Hypothalamus (tissue), 51 donors: Measurements from ENCODE around the gene DDIT3.
"Not testable (repeated sequence)": the region's sequence is repeated elsewhere in the genome, so short reads cannot be mapped to it uniquely, and the experiment has no call there.

Experiments
- DNase-seq, 51 donors: peaks; one replicate each; lab custom pipeline; 2025; lab: John Stamatoyannopoulos, UW

Gene DDIT3

DNA sequence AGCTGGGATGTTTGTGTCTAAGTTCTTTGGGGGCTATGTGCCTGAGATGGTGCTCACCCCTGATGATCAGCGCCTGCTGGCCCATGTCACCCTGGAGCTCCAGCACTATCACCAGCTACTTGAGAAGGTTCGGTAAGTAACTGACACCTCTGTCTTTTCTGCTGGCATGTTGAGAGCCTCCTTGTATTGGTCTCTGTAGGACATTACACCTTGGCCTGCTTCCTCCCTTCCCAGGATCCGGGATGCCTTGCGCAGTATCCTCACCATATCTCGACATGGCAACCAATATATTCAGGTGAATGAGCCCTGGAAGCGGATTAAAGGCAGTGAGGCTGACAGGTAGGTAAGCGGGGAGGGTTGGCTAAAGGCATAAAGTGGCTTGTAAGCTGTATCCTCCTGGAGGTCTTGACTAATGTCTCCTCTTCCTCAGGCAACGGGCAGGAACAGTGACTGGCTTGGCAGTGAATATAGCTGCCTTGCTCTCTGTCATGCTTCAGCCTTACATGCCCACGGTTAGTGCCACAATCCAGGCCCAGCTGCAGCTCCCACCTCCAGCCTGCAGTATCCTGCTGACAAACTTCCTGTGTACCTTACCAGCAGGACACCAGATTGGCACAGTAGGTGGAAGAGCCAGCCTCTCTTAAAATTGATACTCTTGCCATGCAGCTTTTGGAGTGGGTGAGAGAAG lies 5.5 kb downstream of the DDIT3 start:
- peak in 1 of 51 donors; percentile 19 for DNase-seq

DNA sequence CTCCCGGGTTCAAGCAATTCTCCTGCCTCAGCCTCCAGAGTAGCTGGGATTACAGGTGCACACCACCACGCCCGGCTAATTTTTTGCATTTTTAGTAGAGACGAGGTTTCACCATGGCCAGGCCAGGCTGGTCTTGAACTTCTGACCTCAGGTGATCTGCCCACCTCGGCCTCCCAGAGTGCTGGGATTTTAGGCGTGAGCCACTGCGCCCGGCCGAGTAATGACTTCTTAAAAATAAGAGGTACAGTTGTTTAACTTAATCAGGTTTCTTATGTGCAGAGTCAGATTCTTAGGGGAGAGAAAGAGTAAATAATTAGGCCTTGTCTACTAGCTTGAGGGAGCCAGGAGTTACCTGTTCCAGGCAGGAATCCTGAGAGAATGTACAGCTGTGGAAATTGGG lies 6.1 kb downstream of the DDIT3 start:
- DNase-seq, result not testable (repeated sequence)

DNA sequence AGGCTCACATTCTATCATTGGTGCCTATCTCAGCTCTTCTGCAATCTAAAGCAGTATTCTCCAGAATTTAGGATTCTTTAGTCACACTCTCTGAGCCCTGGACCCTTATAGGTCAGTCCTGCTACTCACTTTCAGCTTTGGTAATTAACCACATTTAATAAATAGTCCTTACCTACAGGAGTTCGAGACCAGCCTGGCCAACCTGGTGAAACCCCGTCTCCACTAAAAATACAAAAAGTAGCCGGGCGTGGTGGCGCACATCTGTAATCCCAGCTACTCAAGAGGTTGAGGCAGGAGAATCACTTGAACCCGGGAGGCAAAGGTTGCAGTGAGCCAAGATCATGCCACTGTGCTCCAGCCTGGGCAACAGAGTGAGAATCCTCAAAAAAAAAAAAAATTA lies 6.6 kb downstream of the DDIT3 start:
- not testable (repeated sequence) for DNase-seq

DNA sequence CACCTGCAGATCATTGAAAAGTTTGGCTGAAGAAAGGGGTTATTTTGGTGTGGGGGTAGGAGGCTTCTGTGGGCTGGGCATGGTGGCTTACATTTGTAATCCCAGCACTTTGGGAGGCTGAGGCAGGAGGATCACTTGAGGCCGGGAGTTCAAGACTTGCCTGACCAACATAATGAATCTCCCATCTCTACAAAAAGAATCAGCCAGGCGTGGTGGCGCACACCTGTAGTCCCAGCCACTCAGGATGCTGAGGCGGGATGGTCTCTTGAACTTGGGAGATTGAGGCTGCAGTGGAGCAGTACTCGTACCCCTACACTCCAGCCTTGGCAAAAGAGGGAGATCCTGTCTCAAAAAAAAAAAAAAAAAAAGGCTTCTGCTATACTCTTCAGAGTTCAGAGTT lies 7.0 kb downstream of the DDIT3 start:
- no peak for DNase-seq

DNA sequence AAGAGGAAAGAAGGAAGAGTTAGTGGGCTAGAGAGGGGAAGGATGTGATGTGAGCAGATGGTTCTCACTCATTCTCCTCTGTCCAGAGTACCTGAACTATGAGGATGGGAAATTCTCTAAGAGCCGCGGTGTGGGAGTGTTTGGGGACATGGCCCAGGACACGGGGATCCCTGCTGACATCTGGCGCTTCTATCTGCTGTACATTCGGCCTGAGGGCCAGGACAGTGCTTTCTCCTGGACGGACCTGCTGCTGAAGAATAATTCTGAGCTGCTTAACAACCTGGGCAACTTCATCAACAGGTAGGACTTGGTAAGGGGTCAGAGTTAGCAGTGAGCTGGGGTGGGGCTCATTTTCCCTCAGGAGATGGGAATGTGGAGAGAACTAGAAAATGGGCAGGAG lies 7.6 kb downstream of the DDIT3 start:
- no peak for DNase-seq

DNA sequence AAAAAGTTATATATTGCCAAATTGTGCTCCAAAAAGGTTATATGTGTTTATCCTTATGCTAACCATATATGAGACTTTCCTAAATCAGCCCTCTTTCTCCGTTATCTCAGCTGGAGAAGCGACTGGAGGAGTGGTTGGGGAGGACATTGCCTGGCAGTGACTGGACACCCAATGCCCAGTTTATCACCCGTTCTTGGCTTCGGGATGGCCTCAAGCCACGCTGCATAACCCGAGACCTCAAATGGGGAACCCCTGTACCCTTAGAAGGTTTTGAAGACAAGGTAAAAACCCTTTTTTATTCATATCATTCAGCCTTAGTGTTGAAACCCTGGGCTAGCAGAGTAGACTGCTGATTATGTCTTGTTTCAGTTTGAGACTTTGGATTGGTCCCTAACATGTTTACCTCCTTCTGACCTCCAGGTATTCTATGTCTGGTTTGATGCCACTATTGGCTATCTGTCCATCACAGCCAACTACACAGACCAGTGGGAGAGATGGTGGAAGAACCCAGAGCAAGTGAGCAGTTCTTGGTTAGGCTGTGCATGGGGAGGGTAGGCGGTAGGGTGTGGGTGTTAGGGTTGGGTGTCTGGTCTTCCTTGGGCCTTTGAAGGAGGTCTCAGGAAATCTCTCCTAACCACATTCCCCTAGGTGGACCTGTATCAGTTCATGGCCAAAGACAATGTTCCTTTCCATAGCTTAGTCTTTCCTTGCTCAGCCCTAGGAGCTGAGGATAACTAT lies 8.6 kb downstream of the DDIT3 start:
- no peak for DNase-seq

DNA sequence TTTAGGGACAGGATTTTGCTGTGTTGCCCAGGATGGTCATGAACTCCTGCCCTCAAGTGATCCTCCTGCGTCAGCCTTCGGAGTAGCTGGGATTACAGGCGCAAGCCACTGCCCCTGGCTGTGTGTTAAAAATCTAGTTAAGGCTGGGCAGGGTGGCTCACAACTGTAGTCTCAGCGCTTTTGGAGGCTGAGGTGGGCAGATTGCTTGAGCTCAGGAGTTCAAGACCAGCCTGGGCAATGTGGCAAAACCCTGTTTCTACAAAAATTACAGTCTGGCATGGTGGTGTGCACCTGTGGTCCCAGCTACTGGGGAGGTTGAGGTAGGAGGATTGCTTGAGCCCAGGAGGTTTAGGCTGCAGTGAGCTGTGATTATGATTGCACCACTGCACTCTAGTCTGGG lies 9.2 kb downstream of the DDIT3 start:
- no peak for DNase-seq

DNA sequence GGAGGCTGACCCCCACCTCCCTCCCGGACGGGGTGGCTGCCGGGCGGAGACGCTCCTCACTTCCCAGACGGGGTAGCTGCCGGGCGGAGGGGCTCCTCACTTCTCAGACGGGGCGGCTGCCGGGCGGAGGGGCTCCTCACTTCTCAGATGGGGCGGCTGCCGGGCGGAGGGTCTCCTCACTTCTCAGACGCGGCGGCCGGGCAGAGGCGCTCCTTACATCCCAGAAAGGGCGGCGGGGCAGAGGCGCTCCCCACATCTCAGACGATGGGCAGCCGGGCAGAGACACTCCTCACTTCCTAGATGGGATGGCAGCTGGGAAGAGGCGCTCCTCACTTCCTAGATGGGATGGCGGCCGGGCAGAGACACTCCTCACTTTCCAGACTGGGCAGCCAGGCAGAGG lies 12.5 kb downstream of the DDIT3 start:
- DNase-seq, result not testable (repeated sequence)

DNA sequence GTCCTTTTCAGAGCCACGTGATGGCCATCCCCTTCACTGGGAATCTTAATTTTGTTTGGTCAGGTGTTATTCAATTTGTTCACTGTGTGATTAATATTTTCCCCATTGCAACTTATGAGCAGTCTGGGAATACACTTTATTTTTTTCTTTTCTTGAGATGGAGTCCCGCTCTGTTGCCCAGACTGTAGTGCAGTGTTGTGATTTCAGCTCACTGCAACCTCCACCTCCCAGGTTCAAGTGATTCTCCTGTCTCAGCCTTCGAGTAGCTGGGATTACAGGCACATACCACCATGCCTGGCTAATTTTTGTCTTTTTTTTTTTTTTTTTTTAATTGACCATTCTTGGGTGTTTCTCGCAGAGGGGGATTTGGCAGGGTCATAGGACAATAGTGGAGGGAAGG lies 13.8 kb downstream of the DDIT3 start:
- DNase-seq, result not testable (repeated sequence)

DNA sequence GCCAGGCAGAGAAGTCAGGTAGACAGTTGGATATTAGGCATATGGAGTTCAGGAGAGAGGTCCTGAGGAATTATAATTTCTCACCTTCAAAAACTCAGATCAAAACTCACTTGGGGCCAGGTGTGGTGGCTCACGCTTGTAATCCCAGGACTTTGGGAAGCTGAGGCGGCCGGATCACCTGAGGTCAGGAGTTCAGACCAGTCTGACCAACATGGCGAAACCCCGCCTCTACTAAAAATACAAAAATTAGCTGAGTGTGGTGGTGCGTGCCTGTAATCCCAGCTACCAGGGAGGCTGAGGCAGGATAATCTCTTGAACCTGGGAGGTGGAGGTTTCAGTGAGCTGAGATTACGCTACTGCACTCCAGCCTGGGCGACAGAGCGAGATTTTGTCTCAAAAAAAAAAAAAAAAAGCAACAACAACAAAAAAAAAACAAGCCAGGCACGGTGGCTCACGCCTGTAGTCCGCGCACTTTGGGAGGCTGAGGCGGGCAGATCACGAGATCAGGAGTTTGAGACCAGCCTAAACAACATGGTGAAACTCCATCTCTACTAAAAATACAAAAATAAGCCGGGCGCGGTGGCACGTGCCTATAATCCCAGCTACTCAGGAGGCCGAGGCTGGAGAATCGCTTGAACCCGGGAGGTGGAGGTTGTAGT lies 17.9 kb downstream of the DDIT3 start:
- not testable (repeated sequence) for DNase-seq

DNA sequence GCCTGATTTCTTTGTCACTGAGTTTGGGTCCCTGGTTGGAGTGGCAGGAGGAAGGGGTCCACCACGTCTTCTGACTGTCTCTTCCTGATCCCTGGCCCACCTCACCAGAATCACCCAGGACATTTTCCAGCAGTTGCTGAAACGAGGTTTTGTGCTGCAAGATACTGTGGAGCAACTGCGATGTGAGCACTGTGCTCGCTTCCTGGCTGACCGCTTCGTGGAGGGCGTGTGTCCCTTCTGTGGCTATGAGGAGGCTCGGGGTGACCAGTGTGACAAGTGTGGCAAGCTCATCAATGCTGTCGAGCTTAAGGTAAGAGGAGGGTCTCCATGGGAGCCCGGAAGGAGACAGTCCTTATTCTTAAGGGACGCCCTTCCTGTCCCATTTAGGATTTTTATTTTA lies 20.1 kb downstream of the DDIT3 start:
- DNase-seq, result no peak

DNA sequence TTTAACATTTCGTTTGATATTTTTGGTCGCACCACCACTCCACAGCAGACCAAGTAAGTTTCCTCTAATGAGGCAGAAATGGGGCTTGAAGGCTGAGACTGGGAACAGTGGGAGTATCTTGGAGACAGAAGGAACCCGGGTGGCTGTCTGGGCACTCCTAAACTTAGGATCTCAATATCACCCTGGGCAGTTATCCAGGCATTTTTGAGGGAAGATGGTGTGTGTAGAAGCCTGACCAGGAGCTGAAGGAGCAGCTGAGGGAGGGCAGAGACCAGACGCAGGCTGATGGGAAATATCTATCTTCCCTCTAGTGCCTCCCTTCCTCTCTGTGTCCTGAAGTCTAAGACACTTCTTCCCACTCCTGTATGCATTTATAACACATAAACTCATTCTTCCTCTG lies 21.7 kb downstream of the DDIT3 start:
- DNase-seq, result no peak

DNA sequence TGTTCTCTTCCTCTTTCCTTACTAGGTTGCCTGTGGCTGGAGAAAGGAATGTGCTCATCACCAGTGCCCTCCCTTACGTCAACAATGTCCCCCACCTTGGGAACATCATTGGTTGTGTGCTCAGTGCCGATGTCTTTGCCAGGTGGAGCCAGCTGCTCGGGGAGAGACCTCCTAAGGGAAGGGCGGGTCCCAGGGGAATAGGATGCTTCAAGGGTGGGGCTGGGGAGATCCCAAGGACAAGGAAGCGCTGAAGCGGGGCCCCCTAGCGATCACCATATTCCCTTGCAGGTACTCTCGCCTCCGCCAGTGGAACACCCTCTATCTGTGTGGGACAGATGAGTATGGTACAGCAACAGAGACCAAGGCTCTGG lies 22.2 kb downstream of the DDIT3 start:
- DNase-seq, result no peak

DNA sequence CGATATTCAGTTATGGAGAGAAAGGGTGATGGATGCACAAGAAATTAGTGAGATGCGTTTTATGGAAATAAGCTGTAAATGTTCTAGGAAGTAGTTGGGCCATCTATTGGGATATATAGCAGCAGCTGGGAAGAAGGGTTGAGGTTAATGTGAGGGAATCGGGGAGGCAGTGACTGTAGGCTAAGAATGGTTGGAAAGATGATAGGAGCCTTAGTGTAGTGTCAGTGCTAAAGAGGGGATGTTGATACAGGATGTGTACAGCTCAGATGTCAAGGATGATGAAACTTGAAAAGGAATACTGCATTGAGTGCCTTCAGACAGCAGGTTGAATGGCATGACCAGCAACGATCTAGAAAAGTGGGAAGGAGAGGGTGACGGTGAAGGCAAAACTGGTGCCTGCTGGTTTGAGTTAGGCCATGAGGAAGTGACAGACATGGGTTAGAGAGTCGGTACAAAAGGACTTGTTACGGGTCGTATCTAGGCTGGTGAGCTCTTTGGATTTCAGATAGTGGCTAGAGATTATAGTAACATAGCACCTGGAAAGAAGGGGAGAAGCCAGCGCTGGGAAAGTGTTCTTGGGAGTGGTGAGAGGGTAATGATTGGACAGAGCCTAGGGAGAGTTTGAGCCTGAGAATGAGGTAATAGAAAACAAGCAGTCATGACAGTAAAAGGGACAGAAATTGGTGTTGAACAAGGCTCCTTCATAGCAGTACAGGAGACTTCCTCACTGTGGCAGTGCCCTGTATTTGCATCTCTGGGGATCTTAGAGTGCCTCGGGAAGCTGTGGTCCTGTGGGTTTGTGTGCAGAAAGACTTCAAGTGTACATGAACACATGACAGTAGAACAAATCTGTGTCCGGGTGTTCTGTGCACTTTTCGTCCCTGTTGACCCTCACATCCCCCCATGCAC lies 22.8 kb downstream of the DDIT3 start:
- no peak for DNase-seq

DNA sequence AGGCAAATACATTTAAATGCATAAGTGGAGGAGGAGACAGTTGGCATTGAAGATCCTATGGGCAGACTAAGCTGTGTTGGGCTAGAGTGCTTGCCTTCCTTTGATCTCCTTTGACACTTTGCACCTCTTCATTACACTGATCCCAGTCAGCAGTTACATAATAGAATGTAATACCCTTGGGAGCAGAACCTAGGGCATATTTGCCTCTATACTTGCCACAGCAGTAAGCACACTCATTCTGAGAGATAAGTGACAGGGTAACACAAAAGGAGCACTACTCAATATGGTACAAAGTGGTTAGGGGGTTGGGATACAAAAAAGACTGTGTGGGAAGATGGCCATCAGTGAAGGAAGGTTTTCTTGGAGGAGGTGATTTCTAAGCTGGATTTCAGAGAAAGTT lies 23.5 kb downstream of the DDIT3 start:
- no peak for DNase-seq

DNA sequence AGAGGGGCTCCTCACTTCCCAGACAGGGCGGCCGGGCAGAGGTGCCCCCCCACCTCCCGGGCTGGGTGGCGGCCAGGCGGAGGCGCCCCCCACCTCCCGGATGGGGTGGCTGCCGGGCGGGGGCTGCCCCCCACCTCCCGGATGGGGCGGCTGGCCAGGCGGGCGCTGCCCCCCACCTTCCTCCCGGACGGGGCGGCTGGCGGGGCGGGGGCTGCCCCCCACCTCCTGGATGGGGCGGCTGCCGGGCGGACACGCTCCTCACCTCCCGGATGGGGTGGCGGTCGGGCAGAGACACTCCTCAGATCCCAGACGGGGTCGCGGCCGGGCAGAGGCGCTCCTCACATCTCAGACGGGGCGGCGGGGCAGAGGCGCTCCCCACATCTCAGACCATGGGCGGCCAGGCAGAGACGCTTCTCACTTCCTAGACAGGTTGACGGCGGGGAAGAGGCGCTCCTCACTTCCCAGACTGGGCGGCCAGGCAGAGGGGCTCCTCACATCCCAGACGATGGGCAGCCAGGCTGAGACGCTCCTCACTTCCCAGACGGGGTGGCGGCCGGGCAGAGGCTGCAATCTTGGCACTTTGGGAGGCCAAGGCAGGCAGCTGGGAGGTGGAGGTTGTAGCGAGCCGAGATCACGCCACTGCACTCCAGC lies 25.1 kb downstream of the DDIT3 start:
- DNase-seq, result not testable (repeated sequence)

DNA sequence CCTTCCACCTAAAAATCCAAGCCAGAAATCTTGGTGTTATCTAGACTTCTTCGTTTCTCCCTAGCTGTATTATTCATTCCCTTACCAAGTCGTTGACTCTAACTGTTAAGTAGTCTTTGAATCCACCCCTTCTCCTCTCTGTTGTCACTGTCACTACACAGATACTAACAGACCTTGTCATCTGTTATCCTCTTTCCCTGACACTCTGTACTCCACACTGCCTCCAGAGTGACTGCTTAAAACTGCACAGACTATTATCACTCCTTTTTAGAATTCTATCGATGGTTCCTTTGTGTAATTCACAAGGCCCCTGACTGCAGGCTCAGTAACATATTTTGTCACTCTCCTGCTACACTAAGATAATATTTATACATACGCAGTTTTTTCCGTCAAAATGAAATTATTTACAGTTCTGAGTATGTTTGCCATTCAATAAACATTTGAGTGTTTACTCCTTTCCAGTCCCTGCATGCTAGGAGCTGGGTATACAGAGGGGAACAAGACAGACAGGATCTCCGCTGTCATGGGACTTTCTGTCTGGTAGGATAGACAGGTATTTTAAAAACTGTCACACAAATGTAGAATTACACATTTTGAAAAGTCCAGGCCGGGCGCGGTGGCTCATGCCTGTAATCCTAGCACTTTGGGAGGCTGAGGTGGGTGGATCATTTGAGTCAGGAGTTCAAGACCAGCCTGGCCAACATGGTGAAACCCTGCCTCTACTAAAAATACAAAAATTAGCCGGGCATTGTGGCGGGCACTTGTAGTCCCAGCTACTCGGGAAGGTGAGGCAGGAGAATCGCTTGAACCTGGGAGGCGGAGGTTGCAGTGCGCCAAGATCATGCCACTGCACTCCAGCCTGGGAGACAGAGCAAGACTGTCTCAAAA lies 28.7 kb downstream of the DDIT3 start:
- no peak for DNase-seq

DNA sequence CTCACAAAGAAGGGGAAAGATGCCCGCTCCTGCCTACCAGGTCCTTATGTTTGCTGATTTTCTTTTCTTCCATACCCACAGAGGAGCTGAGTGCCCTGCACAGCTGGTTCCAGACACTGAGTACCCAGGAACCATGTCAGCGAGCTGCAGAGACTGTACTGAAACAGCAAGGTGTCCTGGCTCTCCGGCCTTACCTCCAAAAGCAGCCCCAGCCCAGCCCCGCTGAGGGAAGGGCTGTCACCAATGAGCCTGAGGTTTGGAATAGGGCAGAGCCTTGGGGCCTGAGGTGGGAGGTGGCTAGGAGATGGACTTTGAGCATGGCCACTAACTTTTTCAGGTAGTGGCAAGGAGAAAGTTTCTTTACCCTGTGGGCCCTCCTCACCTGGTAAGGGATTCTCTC lies 30.2 kb downstream of the DDIT3 start:
- no peak for DNase-seq

DNA sequence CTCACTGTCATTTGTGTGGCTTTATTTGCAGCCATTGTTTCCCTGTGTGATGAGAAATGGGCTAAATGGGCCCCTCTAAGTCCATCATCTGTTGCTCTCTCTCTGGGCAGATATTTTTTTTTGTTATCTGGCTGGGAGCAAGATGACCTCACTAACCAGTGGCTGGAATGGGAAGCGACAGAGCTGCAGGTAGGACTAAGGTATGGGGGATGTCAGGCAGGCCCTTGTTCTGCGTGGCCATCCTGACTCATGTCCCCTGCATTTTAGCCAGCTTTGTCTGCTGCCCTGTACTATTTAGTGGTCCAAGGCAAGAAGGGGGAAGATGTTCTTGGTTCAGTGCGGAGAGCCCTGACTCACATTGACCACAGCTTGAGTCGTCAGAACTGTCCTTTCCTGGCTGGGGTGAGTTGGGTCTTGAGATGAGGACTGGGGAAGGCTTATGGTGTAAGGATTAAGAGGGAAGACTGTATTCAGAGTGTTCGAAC lies 31.1 kb downstream of the DDIT3 start:
- no peak for DNase-seq
